Measurements from ENCODE around the gene CDCA4. TPM values are rescaled to one million over a fixed set of nuclear protein-coding genes. Genes with fewer than 3 reads are reported as not detected.
"Not testable (repeated sequence)": the region's sequence is repeated elsewhere in the genome, so short reads cannot be mapped to it uniquely, and the experiment has no call there.

The CDCA4 gene
- total RNA-seq, result 10 to 100 TPM; 70.8 to 77.8 TPM

DNA sequence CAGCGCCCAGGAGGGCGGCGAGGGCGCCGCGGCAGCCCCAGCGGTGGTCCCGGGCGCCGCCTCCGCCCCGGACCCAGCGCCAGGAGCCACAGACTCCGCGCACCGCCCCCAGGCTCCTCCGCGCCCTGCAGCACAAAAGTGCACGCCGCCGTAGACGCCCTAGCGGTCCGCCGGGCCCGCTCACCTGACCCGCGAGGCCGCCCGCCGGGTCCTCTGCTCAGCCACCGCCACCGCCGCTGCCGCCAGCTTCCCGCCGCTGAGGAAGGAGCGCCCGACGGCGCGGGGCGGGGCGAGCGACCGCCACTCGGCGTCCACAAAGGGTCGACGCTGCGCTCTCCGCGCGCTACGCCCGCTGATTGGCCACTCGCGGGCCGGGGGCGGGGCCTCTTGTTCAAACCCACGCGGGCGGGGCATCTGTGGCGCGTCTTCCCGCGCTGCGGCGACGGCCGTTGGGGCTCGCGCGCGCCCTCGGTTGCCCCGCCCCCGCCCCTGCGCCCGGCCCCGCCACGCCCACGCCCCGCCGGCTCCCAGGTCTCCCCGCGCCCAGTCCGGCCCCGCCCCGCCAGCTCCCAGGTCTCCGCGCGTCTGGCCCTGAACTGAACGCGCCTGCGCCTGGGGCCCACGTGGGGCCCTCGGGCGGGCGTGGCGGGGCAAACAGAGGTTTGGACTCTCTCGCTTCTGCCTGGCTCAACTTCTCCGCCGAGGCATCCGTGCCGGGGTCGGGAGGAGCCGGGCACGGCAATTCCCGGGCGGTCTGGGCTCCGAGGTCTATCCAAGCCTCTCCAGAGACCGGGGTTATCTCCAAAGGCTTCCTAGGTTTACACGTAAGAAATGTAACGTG lies at the start of gene CDCA4:
Gene CDCA4, minus strand, starts transcription at position 269 of the 841 bp plus-strand sequence. CDS start 9,154 bp downstream, outside the sequence.
- H3K27ac Mint-ChIP-seq, result peak within 1 kb of the TSS; percentile 90

DNA sequence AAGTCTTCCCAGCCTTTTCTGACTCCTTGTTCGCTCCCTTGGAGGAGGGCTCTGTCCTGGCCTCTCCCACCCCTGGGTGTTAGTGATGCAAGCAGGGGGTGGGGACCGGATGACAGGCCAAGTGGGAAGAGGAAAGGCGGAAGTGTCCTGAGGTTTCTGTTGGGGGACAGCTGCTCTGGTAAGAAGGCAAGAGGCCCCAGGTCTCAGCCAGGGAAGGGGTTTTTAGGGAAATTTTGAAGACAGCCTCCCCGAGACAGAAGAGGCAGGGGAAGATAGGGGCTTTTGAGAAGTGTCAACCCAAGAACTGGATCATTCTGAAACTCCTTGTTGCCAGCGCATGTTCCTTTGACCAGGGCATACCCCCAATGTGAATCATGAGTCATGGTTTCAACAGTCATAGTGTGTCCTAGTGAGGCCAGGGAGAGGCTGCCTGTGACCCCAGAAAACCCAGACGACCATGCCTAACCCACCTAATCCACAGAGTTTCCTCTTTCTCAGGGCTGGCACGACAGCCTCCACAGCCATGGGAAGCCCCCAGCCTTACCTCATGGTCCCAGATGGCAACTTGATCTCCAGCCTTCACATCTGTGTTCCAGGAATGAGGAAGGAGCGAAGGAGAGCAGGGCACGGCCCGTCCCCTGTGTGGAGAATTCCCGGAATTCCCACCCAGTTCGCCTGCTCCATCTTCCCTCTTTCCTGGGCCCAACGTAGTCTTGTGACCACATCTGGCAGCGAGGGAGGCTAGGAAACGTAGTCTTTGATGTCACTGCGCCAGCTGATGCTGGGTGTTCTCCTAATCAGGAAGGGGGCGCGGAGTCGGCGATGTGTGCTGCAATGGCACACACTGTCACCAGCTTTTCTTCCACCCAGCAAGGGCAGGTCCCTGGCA lies 49.2 kb upstream of the CDCA4 start:
- Mint-ChIP-seq H3K4me1 (peaks cover 56% of the 10 kb centered on the region), H3K4me3 (peak overlapping the region; percentile 26)

More for the DNA sequence above, at the start of gene CDCA4:
- peak; percentile 85 for ATAC-seq
- Mint-ChIP-seq H3K4me1 (peaks cover 72% of the 10 kb centered on the region), H3K4me3 (peak within 1 kb of the TSS; percentile 98), H3K9me3 (ENCODE audit: low read depth) (no peaks in the 10 kb centered on the region), H3K27me3 (no peaks in the 10 kb centered on the region), H3K36me3 (peaks cover 36% of the 10 kb centered on the region)
- peak; percentile 98 for DNase-seq
- CTCF ChIA-PET, result interaction anchor here (0.8 to 7.2 kb wide), 6 partner anchors 15 to 69 kb away, joined by 3 to 96 read pairs (median 3); no protein-coding TSS in a partner anchor

GRCh38 chr14:105069522-105069870 lies 48.6 kb upstream of the CDCA4 start:
- peaks cover 3% of the 10 kb centered on the region for H3K27me3 Mint-ChIP-seq
- ATAC-seq (no peak), DNase-seq (no peak)
- peaks cover 58% of the 10 kb centered on the region for H3K4me1 Mint-ChIP-seq
- peaks cover 3% of the 10 kb centered on the region for H3K36me3 Mint-ChIP-seq
- H3K9me3 Mint-ChIP-seq (ENCODE audit: low read depth), result no peaks in the 10 kb centered on the region
- peak overlapping the region; percentile 82 for H3K27ac Mint-ChIP-seq
- H3K4me3 Mint-ChIP-seq, result peak overlapping the region; percentile 26
- CTCF ChIA-PET, result no interaction called here

More for the DNA sequence above, 49.2 kb upstream of the CDCA4 start:
- CTCF ChIA-PET, result interaction anchor here (3.1 to 8.3 kb wide), 2 partner anchors 18 to 24 kb away, joined by 15 to 103 read pairs; no protein-coding TSS in a partner anchor
- DNase-seq (peak; percentile 86), ATAC-seq (peak; percentile 46)
- peaks cover 3% of the 10 kb centered on the region for H3K27me3 Mint-ChIP-seq
- no peaks in the 10 kb centered on the region for H3K36me3 Mint-ChIP-seq
- H3K9me3 Mint-ChIP-seq (ENCODE audit: low read depth), result no peaks in the 10 kb centered on the region
- H3K27ac Mint-ChIP-seq, result peak overlapping the region; percentile 82

- ATAC-seq, result no peak
- CTCF ChIA-PET, result no interaction called here
- Mint-ChIP-seq H3K4me1 (peaks cover 61% of the 10 kb centered on the region), H3K27ac (peak overlapping the region; percentile 13), H3K27me3 (peaks cover 3% of the 10 kb centered on the region), H3K9me3 (ENCODE audit: low read depth) (no peaks in the 10 kb centered on the region), H3K4me3 (no peak overlapping the region), H3K36me3 (peaks cover 6% of the 10 kb centered on the region)
- DNase-seq, result no peak
These were observed 47.9 kb upstream of the CDCA4 start for GRCh38 chr14:105068818-105069217.

GRCh38 chr14:105067969-105068301 lies 47.1 kb upstream of the CDCA4 start:
- peaks cover 64% of the 10 kb centered on the region for H3K4me1 Mint-ChIP-seq
- H3K27ac Mint-ChIP-seq, result no peak overlapping the region
- CTCF ChIA-PET, result interaction anchor here (1.0 to 12.3 kb wide), 5 partner anchors 8 to 22 kb away, joined by 3 to 192 read pairs (median 4); no protein-coding TSS in a partner anchor
- ATAC-seq (no peak), DNase-seq (no peak)
- peaks cover 6% of the 10 kb centered on the region for H3K36me3 Mint-ChIP-seq
- H3K9me3 Mint-ChIP-seq (ENCODE audit: low read depth), result no peaks in the 10 kb centered on the region
- peaks cover 3% of the 10 kb centered on the region for H3K27me3 Mint-ChIP-seq
- no peak overlapping the region for H3K4me3 Mint-ChIP-seq

- peaks cover 8% of the 10 kb centered on the region for H3K36me3 Mint-ChIP-seq
- peak; percentile 10 for ATAC-seq
- H3K4me1 Mint-ChIP-seq, result peaks cover 66% of the 10 kb centered on the region
- CTCF ChIA-PET, result interaction anchor here (0.8 to 12.3 kb wide), 6 partner anchors 8 to 285 kb away, joined by 3 to 192 read pairs (median 4); no protein-coding TSS in a partner anchor
- no peaks in the 10 kb centered on the region for H3K9me3 Mint-ChIP-seq (ENCODE audit: low read depth)
- H3K27me3 Mint-ChIP-seq, result peaks cover 3% of the 10 kb centered on the region
- no peak overlapping the region for H3K4me3 Mint-ChIP-seq
- DNase-seq, result peak; percentile 83
- H3K27ac Mint-ChIP-seq, result peak overlapping the region; percentile 80
These were observed 46.5 kb upstream of the CDCA4 start for GRCh38 chr14:105067140-105067968.

GRCh38 chr14:105066240-105067071 lies 45.6 kb upstream of the CDCA4 start:
- peaks cover 13% of the 10 kb centered on the region for H3K36me3 Mint-ChIP-seq
- CTCF ChIA-PET, result interaction anchor here (0.8 to 12.3 kb wide), 9 partner anchors 9 to 415 kb away, joined by 3 to 192 read pairs (median 4); no protein-coding TSS in a partner anchor
- peaks cover under 1% of the 10 kb centered on the region for H3K27me3 Mint-ChIP-seq
- H3K9me3 Mint-ChIP-seq (ENCODE audit: low read depth), result no peaks in the 10 kb centered on the region
- peaks cover 68% of the 10 kb centered on the region for H3K4me1 Mint-ChIP-seq
- H3K4me3 Mint-ChIP-seq, result peak overlapping the region; percentile 95
- ATAC-seq, result no peak
- DNase-seq, result no peak
- H3K27ac Mint-ChIP-seq, result peak overlapping the region; percentile 97

GRCh38 chr14:105065280-105066228 lies 44.7 kb upstream of the CDCA4 start, which contains the start of gene GPR132:
TSS of gene GPR132 (minus strand) at chr14:105065430. CDS start at chr14:105055420, 10,010 bp downstream.
- peak within 1 kb of the TSS; percentile 95 for H3K4me3 Mint-ChIP-seq
- H3K27me3 Mint-ChIP-seq, result no peaks in the 10 kb centered on the region
- peak; percentile 98 for DNase-seq
- peaks cover 13% of the 10 kb centered on the region for H3K36me3 Mint-ChIP-seq
- peak; percentile 76 for ATAC-seq
- H3K27ac Mint-ChIP-seq, result peak within 1 kb of the TSS; percentile 97
- no peaks in the 10 kb centered on the region for H3K9me3 Mint-ChIP-seq (ENCODE audit: low read depth)
- CTCF ChIA-PET, result interaction anchor here (0.9 to 12.3 kb wide), 7 partner anchors 8 to 416 kb away, joined by 3 to 192 read pairs (median 9); no protein-coding TSS in a partner anchor
- H3K4me1 Mint-ChIP-seq, result peaks cover 65% of the 10 kb centered on the region

DNA sequence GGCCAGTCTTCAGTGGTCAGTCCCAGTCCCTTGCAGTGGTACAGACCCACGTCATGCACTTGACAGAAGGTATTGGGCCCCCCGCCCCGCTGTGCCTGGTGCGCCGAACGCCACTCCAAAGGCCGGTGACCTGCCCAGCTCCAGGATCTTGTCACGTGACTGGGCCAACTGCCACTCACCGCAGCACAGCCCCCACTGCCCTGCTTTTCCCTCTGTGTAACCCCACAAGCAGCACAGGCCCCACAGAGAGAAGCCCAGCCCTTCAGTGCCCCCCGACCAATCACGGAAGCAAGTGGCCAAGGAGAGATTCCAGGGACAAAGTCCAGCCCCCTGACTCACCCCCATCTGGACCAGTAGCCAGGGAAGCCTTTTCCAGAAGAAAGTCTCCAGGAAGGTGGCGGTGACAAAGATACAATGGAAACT lies 43.8 kb upstream of the CDCA4 start:
- ATAC-seq (peak; percentile 10), DNase-seq (peak; percentile 87)
- CTCF ChIA-PET, result interaction anchor here (1.0 to 12.3 kb wide), 7 partner anchors 11 to 287 kb away, joined by 4 to 192 read pairs (median 12); no protein-coding TSS in a partner anchor
- Mint-ChIP-seq H3K36me3 (peaks cover 14% of the 10 kb centered on the region), H3K4me3 (peak overlapping the region; percentile 95), H3K27ac (peak overlapping the region; percentile 97), H3K4me1 (peaks cover 65% of the 10 kb centered on the region), H3K27me3 (no peaks in the 10 kb centered on the region), H3K9me3 (ENCODE audit: low read depth) (no peaks in the 10 kb centered on the region)

GRCh38 chr14:105064001-105064400 lies 43.1 kb upstream of the CDCA4 start:
- Mint-ChIP-seq H3K27me3 (no peaks in the 10 kb centered on the region), H3K27ac (peak overlapping the region; percentile 97), H3K36me3 (peaks cover 18% of the 10 kb centered on the region), H3K4me1 (peaks cover 66% of the 10 kb centered on the region), H3K9me3 (ENCODE audit: low read depth) (no peaks in the 10 kb centered on the region), H3K4me3 (peak overlapping the region; percentile 95)
- DNase-seq, result no peak
- CTCF ChIA-PET, result interaction anchor here (1.0 to 12.3 kb wide), 6 partner anchors 12 to 288 kb away, joined by 4 to 192 read pairs (median 10); no protein-coding TSS in a partner anchor
- no peak for ATAC-seq

- Mint-ChIP-seq H3K4me3 (peak overlapping the region; percentile 95), H3K4me1 (peaks cover 63% of the 10 kb centered on the region), H3K36me3 (peaks cover 19% of the 10 kb centered on the region), H3K27ac (peak overlapping the region; percentile 97)
- not testable (repeated sequence) for DNase-seq; H3K9me3 Mint-ChIP-seq (ENCODE audit: low read depth); H3K27me3 Mint-ChIP-seq; ATAC-seq
- CTCF ChIA-PET, result interaction anchor here (1.4 to 12.3 kb wide), 6 partner anchors 10 to 90 kb away, joined by 4 to 192 read pairs (median 9); no protein-coding TSS in a partner anchor
These were observed 42.6 kb upstream of the CDCA4 start for GRCh38 chr14:105063506-105063905.

Measured in activated CD8-positive, alpha-beta memory T cell treated with anti-CD3 and anti-CD28 coated beads, Interleukin-2, amount 10 ng/mL, durations not matched to agents 7 days and 5 days (primary cell).